Measurements from ENCODE around the gene CHKB.

DNA sequence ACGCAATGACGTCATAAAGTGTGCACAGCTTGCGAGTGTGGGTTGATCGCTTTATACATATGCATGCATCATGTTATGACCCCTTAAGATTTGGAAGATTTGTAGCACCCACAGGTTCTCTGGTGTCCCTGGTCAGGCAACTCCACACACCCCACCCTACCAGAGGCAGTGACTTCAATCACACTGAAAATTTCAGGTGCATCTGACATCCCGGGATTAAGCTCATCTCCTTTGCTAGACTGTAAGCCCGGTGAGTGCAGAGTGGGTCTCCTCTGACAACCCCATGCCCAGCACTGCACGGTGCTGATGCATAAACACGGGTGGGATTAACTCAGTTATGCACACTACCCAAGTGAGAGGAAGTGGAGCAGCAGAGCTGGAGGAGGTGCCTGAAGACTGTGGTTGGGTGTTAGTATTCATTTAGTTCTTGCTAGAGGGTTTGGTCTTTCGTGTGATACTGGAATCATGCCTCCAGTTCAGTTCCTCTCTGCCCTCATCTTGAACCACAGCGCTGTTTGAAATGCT lies 38.8 kb upstream of the CHKB start:
- TF ChIP-seq, protein P1, sequence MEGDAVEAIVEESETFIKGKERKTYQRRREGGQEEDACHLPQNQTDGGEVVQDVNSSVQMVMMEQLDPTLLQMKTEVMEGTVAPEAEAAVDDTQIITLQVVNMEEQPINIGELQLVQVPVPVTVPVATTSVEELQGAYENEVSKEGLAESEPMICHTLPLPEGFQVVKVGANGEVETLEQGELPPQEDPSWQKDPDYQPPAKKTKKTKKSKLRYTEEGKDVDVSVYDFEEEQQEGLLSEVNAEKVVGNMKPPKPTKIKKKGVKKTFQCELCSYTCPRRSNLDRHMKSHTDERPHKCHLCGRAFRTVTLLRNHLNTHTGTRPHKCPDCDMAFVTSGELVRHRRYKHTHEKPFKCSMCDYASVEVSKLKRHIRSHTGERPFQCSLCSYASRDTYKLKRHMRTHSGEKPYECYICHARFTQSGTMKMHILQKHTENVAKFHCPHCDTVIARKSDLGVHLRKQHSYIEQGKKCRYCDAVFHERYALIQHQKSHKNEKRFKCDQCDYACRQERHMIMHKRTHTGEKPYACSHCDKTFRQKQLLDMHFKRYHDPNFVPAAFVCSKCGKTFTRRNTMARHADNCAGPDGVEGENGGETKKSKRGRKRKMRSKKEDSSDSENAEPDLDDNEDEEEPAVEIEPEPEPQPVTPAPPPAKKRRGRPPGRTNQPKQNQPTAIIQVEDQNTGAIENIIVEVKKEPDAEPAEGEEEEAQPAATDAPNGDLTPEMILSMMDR (IDR thresholded peaks at IDR 0.05): no peak
- TF ChIP-seq POLR2A (IDR thresholded peaks at IDR 0.05): no peak

Measured in adrenal gland (tissue), 5 donors.